DMS 273 (cell line): ENCODE measurements around the gene TTC28.
"Not testable (repeated sequence)": the region's sequence is repeated elsewhere in the genome, so short reads cannot be mapped to it uniquely, and the experiment has no call there.

ENCODE experiments used
- DNase-seq: peaks from one replicate; lab custom pipeline; 2025; ENCODE audit not compliant: unreplicated experiment; lab: John Stamatoyannopoulos, UW

Gene TTC28

GRCh38 chr22:28678170-28678569 is 1.5 kb downstream of the TTC28 start:
- not testable (repeated sequence) for DNase-seq

GRCh38 chr22:28674121-28674563 is 5.5 kb downstream of the TTC28 start:
- no peak for DNase-seq

DNA sequence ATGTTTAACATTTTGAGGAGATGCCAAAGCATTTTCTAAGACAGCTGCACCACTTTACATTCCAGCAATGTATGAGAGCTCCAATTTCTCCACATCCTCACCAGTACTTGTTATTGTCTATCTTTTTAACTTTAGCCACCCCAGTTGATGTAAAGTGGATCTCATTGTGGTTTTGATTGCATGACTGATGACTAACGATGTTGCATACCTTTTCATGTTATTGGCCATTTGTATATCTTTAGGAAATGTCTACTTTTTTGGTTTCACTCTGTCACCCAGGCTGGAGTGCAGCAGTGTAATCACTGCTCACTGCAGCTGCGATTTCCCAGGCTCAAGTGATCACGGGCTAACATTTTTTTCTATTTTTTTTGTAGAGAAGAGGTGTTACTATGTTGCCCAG is 8.9 kb downstream of the TTC28 start:
- DNase-seq = peak; percentile 13

GRCh38 chr22:28670161-28670560 is 9.5 kb downstream of the TTC28 start:
- no peak for DNase-seq

GRCh38 chr22:28669387-28669786 is 10.3 kb downstream of the TTC28 start:
- DNase-seq = no peak

DNA sequence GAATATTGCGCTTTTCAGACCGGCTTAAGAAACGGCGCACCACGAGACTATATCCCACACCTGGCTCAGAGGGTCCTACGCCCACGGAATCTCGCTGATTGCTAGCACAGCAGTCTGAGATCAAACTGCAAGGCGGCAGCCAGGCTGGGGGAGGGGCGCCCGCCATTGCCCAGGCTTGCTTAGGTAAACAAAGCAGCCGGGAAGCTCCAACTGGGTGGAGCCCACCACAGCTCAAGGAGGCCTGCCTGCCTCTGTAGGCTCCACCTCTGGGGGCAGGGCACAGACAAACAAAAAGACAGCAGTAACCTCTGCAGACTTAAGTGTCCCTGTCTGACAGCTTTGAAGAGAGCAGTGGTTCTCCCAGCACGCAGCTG is 16.1 kb downstream of the TTC28 start:
- not testable (repeated sequence) for DNase-seq

DNA sequence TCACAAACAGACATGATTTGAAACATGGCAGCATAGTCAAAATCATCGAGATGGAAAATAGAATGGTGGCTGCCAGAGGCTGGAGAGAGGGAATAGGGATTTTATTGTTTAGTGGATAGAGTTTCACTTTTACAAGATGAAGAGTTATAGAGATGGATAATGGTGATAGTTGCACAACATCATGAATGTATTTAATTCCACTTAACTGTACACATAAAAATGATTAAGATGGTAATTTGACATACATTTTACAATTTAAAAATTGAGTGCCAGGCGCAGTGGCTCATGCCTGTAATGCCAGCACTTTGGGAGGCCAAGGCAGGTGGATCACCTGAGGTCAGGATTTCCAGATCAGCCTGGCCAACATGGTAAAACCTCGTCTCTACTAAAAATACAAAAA is 21.2 kb downstream of the TTC28 start:
- DNase-seq = no peak

DNA sequence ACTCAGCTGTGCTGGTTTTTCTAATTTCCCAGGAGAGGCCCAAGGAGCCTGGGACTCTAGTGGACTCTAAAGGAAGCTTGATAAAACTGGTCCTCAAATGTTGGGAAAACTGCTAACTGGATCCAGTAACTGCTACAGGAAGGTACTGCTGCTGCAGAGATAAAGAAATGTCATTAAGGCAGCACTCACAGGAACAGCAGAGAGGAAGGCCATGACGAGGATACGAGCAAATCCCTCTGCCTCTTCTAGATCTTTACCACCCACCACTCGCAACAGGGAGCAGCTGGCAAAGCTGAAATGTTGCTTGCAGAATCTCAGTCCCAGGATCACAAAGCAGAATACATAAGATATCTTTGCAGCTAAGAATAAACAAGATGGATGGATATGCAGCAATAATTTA is 23.5 kb downstream of the TTC28 start:
- DNase-seq = no peak

GRCh38 chr22:28650463-28650862 is 29.2 kb downstream of the TTC28 start:
- no peak for DNase-seq

DNA sequence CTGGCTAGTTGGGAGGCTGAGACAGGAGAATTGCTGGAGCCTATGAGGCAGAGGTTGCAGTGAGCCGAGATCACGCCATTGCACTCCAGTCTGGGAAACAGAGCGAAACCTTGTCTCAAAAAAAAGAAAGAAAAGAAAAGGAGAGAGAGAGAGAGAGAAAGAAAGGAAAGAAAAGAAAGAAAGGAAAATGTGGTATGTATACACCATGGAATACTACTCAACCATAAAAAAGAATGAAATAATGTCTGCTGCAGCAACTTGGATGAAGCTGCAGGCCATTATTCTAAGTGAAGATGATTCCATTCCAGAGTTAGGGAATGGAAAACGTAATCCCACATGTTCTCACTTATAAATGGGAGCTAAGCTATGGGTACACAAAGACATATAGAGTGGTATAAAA is 30.8 kb downstream of the TTC28 start:
- no peak for DNase-seq

DNA sequence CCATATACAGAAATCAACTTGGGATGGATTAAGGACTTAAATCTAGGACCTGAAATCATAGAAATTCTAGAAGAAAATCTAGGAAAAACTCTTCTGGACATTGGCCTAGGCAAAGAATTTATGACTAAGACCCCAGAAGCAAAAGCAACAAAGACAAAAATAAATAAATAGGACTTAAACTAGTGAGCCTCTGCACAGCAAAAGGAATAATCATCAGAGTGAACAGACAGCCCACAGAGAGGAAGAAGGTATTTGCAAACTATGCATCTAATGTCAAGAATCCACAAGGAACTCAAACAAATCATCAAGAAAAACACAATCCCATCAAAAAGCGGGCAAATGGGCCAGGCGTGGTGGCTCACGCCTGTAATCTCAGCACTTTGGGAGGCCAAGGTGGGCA is 32.4 kb downstream of the TTC28 start:
- no peak for DNase-seq

- DNase-seq = peak; percentile 31
These were observed 40.3 kb downstream of the TTC28 start for GRCh38 chr22:28639321-28639720.

DNA sequence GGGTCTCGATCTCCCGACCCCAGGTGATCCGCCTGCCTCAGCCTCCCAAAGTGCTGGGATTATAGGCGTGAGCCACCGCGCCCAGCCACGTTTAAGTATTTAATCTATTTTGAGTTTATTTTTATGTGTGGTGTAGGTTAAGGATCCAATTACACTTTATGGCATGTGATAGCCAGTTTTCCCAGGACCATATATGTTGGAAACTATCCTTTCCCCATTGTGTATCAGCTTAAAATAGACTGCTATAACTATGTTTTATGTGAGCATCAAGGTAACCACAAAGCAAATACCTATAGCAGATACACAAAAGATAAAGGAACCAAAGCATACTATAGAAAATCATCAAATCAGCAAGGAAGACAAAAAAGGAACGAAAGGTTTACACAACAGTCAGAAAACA is 42.4 kb downstream of the TTC28 start:
- DNase-seq = no peak

- peak; percentile 23 for DNase-seq
These were observed 49.5 kb downstream of the TTC28 start for GRCh38 chr22:28630177-28630574.

DNA sequence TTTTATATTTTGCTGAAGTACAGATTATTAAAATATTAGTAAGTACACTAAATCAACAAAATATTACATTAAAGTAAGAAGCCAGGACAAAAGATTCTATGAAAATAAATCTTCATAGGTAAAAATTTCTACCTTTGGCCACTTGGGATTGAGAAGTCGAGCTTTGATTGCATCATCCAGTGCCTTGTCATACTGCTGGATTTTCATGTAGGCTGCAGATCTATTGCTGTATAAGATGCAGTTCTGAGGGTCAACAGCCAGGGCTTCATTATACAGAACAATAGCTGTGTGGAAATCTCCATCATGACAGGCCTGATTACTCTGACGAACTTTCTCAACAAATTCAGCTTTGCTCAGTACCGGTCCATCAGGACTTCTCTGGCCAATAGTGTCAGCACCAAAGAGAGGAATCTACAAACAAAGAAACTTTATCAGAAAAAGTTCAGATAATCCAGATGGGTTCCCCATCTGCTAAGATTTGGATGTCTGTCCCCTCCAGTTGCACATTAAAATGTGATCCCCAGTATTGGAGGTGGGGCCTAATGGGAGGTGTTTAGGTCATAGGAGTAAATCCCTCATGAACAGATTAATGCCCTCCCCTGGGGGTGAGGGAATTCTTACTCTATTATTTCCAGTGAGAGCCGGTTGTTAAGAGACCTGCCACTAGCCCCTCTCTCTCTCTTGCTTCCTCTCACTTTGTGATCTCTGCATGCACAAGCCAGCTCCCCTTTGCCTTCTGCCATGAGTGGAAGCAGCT is 50.0 kb downstream of the TTC28 start:
- peak; percentile 76 for DNase-seq

DNA sequence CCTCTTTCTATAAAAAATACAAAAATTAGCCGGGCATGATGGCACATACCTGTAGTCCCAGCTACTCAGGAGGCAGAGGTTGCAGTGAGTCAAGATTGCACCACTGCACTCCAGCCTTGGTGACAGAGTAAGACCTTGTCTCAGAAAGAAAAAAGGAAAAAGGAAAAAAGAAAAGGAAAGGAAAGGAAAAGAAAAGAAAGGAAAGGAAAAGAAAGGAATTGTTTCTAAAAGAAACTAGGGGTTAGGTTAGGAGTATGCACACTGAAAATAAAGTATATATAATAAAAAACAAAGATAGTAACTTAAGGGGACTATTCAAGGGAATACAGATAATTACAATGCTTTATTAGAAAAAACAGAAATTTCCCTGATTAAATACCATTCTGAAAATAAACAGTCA is 50.9 kb downstream of the TTC28 start:
- DNase-seq = no peak

GRCh38 chr22:28627791-28628190 is 51.8 kb downstream of the TTC28 start:
- no peak for DNase-seq

GRCh38 chr22:28620244-28620922 is 59.3 kb downstream of the TTC28 start:
- DNase-seq = no peak

DNA sequence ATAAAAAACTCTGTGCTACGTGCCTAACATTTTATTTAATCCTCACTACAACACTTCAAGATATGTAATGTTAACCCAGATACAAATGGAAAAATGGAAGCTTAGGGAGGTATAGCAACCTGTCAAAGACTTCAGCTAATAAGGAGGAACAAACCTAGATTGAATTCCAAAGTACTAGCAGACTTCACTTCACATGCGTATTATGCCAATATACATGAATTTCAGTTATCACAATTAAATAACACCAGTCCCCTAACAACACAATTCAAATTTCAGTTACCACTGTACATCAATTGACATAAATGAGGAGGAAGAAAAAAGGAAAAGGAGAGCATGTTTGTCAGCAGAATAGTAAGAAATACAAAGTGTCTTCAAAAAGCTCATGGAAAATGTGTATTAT is 60.4 kb downstream of the TTC28 start:
- no peak for DNase-seq

DNA sequence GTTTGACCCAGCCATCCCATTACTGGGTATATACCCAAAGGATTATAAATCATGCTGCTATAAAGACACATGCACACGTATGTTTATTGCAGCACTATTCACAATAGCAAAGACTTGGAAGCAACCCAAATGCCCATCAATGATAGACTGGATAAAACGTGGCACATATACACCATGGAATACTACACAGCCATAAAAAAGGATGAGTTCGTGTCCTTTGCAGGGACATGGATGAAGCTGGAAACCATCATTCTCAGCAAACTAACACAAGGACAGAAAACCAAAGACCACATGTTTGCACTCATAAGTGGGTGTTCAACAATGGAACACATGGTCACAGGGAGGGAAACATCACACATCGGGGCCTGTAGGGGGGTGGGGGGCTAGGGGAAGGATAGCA is 64.2 kb downstream of the TTC28 start:
- DNase-seq = not testable (repeated sequence)

GRCh38 chr22:28609921-28610320 is 69.7 kb downstream of the TTC28 start:
- DNase-seq = no peak

GRCh38 chr22:28608546-28608945 is 71.1 kb downstream of the TTC28 start:
- DNase-seq = no peak

DNA sequence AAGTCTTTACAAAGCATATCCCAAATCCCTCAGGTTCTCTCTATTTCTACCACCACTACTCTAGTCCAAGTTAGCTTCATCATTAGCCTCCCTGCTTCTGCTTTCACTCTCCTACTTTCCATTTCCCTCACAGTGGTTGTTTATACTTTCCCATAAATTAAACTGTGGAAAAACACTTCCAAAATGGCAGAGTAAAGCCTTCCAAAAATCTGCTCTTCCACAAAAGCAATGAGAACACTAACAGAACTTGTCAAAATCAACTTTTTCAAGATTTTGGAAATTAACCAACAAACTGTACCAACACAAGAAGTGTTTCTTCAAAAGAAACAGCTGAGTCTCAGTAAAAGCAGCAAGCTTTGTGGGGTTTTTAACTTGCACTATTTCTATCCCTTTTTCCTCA is 71.8 kb downstream of the TTC28 start:
- no peak for DNase-seq
